Endothelial cell of umbilical vein (primary cell): Measurements from ENCODE around the gene SERPINA3. TPM values are rescaled to one million over a fixed set of nuclear protein-coding genes. Genes with fewer than 3 reads are reported as not detected.

Source experiments
- BruUV-seq: library from RNA; stranded (reverse); fragments of 400-500 nt; replicated peaks from 2 replicates; lab custom pipeline; 2021; lab: Mats Ljungman, UMichigan
- CTCF ChIA-PET: fragments of 300-600, 350-600 bp; sonication (Branson Sonifier 250); formaldehyde crosslinking; loops from one replicate; lab custom pipeline; 2021; ENCODE audit warnings: antibody characterized with exemption, inconsistent platforms; lab: Charles Lee
- POLR2A ChIA-PET: fragments of 300-600, 350-600 bp; sonication (Branson Sonifier 250); formaldehyde crosslinking; loops from one replicate; lab custom pipeline; 2021; ENCODE audit warnings: antibody characterized with exemption, inconsistent platforms; lab: Charles Lee
- DNase-seq: peaks from one replicate; pipeline ENCODE4 v3.0.0-alpha.2; 2011; ENCODE audit warnings: low read depth, low spot score
- FAIRE-seq: peaks from 2 replicates; lab custom pipeline; 2011; peaks lifted over from hg19 to GRCh38; lab: Jason Lieb, UNC
- H2AFZ ChIP-seq: 2 replicates; pipeline ENCODE4 v1.6.0; 2012; ENCODE audit warnings: low read depth, low read length, control low read depth, inconsistent platforms
- H3K27ac ChIP-seq: 2 replicates; pipeline ENCODE4 v1.5.1; 2011; ENCODE audit warnings: low read depth, mild to moderate bottlenecking, control low read depth, low read length, moderate library complexity; ENCODE audit not compliant: insufficient read depth
- H3K27me3 ChIP-seq, 2 experiments: 2 replicates each; pipeline versions ENCODE4 v1.6.0 to v1.6.1; 2011; ENCODE audit warnings: low read length in 2 of 2, mixed read lengths in 1 of 2; ENCODE audit not compliant: control insufficient read depth in 2 of 2, insufficient read depth in 2 of 2
- H3K36me3 ChIP-seq, 2 experiments: 2 replicates in 1 of 2; 3 replicates in 1 of 2; pipeline ENCODE4 v1.5.1; 2011; ENCODE audit warnings: low read length in 2 of 2, mild to moderate bottlenecking in 1 of 2, moderate library complexity in 1 of 2; ENCODE audit not compliant: control insufficient read depth in 2 of 2, insufficient read depth in 2 of 2; ENCODE audit errors: extremely low read depth in 1 of 2
- H3K4me1 ChIP-seq: 3 replicates; pipeline ENCODE4 v1.5.1; 2011; ENCODE audit warnings: mild to moderate bottlenecking, low read length; ENCODE audit not compliant: control insufficient read depth, insufficient read depth; ENCODE audit errors: extremely low read depth
- H3K4me2 ChIP-seq: 2 replicates; pipeline ENCODE4 v1.6.1; 2011; ENCODE audit warnings: low read length, control low read depth, mixed read lengths; ENCODE audit not compliant: insufficient read depth
- H3K4me3 ChIP-seq, 3 experiments: fragments of 200-600 bp in 1 of 3; sonication (generic), shearing (Covaris generic) in 1 of 3; replicated peaks in 1 of 3; 2 replicates each; pipeline ENCODE4 v1.5.1; 2011 to 2016; ENCODE audit warnings: control low read depth in 3 of 3, low read length in 3 of 3, mild to moderate bottlenecking in 2 of 3, inconsistent platforms in 1 of 3, low read depth in 1 of 3, moderate library complexity in 1 of 3; ENCODE audit not compliant: insufficient read depth in 1 of 3
- H3K79me2 ChIP-seq: 2 replicates; pipeline ENCODE4 v1.6.0; 2012; ENCODE audit warnings: low read length, inconsistent platforms; ENCODE audit not compliant: control insufficient read depth, insufficient read depth
- H3K9ac ChIP-seq: replicated peaks from 2 replicates; pipeline ENCODE3; 2011; ENCODE audit warnings: low read length, control low read depth; ENCODE audit not compliant: insufficient read depth; ENCODE audit errors: extremely low read depth
- H3K9me1 ChIP-seq: replicated peaks from 3 replicates; pipeline ENCODE4 v1.6.0; 2011; ENCODE audit warnings: mild to moderate bottlenecking, low read length; ENCODE audit not compliant: control insufficient read depth, insufficient read depth; ENCODE audit errors: extremely low read depth
- H3K9me3 ChIP-seq: replicated peaks from 2 replicates; pipeline ENCODE4 v1.5.1; 2012; ENCODE audit warnings: low read length, inconsistent platforms; ENCODE audit not compliant: control insufficient read depth, insufficient read depth
- H4K20me1 ChIP-seq: replicated peaks from 2 replicates; pipeline ENCODE3; 2011; ENCODE audit warnings: mild to moderate bottlenecking, low read length; ENCODE audit not compliant: control insufficient read depth, insufficient read depth; ENCODE audit errors: extremely low read depth
- CTCF ChIP-seq, 2 donors: IDR thresholded peaks; 1 replicate in 1 of 2; 2 replicates in 1 of 2; pipeline ENCODE4 v1.5.1; 2011; ENCODE audit warnings: low read length in 2 of 2, mild to moderate bottlenecking in 2 of 2, moderate library complexity in 2 of 2, control low read depth in 1 of 2, inconsistent platforms in 1 of 2, low read depth in 1 of 2; ENCODE audit not compliant: insufficient read depth in 1 of 2; ENCODE audit errors: extremely low read depth in 1 of 2
- EZH2 ChIP-seq: IDR thresholded peaks from 2 replicates; pipeline ENCODE4 v1.6.1; 2012; ENCODE audit warnings: borderline replicate concordance, low read depth, mild to moderate bottlenecking, moderate library complexity, low read length, inconsistent platforms; ENCODE audit not compliant: severe bottlenecking
- FOS ChIP-seq: IDR thresholded peaks from 2 replicates; pipeline ENCODE4 v1.6.1; 2011; ENCODE audit warnings: mild to moderate bottlenecking, low read length, moderate library complexity, borderline replicate concordance; ENCODE audit not compliant: insufficient read depth
- GATA2 ChIP-seq: IDR thresholded peaks from 2 replicates; pipeline ENCODE4 v1.7.0; 2011; ENCODE audit warnings: low read depth, mild to moderate bottlenecking, moderate library complexity, mixed read lengths, low read length; ENCODE audit not compliant: insufficient read length, insufficient read depth
- JUN ChIP-seq: IDR thresholded peaks from 2 replicates; pipeline ENCODE4 v1.6.1; 2011; ENCODE audit warnings: borderline replicate concordance, low read depth; ENCODE audit not compliant: insufficient read length, insufficient read depth
- MAX ChIP-seq: IDR thresholded peaks from 2 replicates; pipeline ENCODE4 v1.6.1; 2011; ENCODE audit not compliant: insufficient read depth, insufficient read length
- MYC ChIP-seq: IDR thresholded peaks from one replicate; pipeline ENCODE4 v1.6.1; 2011; ENCODE audit warnings: mild to moderate bottlenecking, low read depth, low read length
- POLR2A ChIP-seq: IDR thresholded peaks from 2 replicates; pipeline ENCODE4 v1.6.1; 2012; ENCODE audit warnings: low read depth, mild to moderate bottlenecking, control low read depth, low read length
- POLR2AphosphoS5 ChIP-seq: IDR thresholded peaks from 2 replicates; pipeline ENCODE4 v1.6.1; 2012; ENCODE audit warnings: low read depth, mild to moderate bottlenecking, control low read depth, low read length, moderate library complexity; ENCODE audit not compliant: insufficient read depth
- dilution Hi-C: fragments of 300-500 bp; cut with MboI; formaldehyde crosslinking; loops from one replicate; pipeline ENCODE4 v1.15.0; 2019; ENCODE audit warnings: low sequenced_read_pairs; ENCODE audit not compliant: extremely low pct_ligation_motif_present
- intact Hi-C: fragments of 100-400 bp; cut with micrococcal nuclease; formaldehyde crosslinking; loops from one replicate; pipeline ENCODE4 v1.10.0; 2022
- polyA plus RNA-seq, 4 experiments: library from polyadenylated mRNA; depleted of rRNA in 3 of 4; stranded (reverse) in 3 of 4; unstranded in 1 of 4; fragments of >200 nt; gene quantifications; 2 replicates each; pipeline versions ENCODE4 v1.2.1 to v1.2.3, GENCODE V29; 2011 to 2012; ENCODE audit warnings: missing spikeins in 1 of 4
- total RNA-seq: library from RNA; stranded (reverse); gene quantifications from 2 replicates; pipeline ENCODE4 v1.2.3, GENCODE V29; 2021

The SERPINA3 gene
- total and polyA plus RNA-seq, 2 donors (not counting 3 experiments of a cell fraction or from before 2014, with no cell fraction given), result not detected

GRCh38 chr14:94578712-94579111 lies 33.5 kb upstream of the SERPINA3 start:
- no peaks in the 10 kb centered on the region for H3K36me3 ChIP-seq
- H3K27ac ChIP-seq, result no peak overlapping the region
- H3K4me1 ChIP-seq, result no peaks in the 10 kb centered on the region
- intact Hi-C loops (no loop called here), dilution Hi-C loops (no loop called here)
- no peak for TF ChIP-seq POLR2A
- no peak for TF ChIP-seq JUN
- TF ChIP-seq MYC, result no peak
- TF ChIP-seq MAX, result no peak
- no peak for TF ChIP-seq GATA2
- TF ChIP-seq POLR2AphosphoS5, result no peak
- no peak for TF ChIP-seq CTCF (IDR thresholded peaks at IDR 0.05; ENCODE audit: extremely low read depth in 1 of 2, insufficient read depth in 1 of 2, low read depth in 1 of 2, low read length in 2 of 2)
- TF ChIP-seq FOS, result no peak
- TF ChIP-seq EZH2, result no peak
- ChIA-PET POLR2A (no interaction called here), CTCF (no interaction called here)
- H3K9ac ChIP-seq, result no peak overlapping the region
- H3K4me2 ChIP-seq, result no peak overlapping the region
- no TSS peak for BruUV-seq
- no peaks in the 10 kb centered on the region for H3K27me3 ChIP-seq
- H3K9me1 ChIP-seq, result no peaks in the 10 kb centered on the region
- no peak overlapping the region for H2AFZ ChIP-seq
- no peaks in the 10 kb centered on the region for H3K9me3 ChIP-seq
- no peaks in the 10 kb centered on the region for H3K79me2 ChIP-seq
- DNase-seq, result no peak
- FAIRE-seq, result no peak
- H4K20me1 ChIP-seq, result no peaks in the 10 kb centered on the region
- no peak overlapping the region for H3K4me3 ChIP-seq
